Gastrocnemius medialis (tissue), 4 donors: Measurements from ENCODE around the gene KCTD5. TPM values are rescaled to one million over a fixed set of nuclear protein-coding genes. Genes with fewer than 3 reads are reported as not detected.

ENCODE experiments used
- ATAC-seq, 2 donors: fragments of 150-250 bp; one replicate each; pipeline ENCODE4 v1.9.1; 2016
- DNase-seq, 2 donors: peaks; one replicate each; pipeline ENCODE4 v3.0.0-alpha.2; 2019
- H3K27ac ChIP-seq, 4 donors: fragments of 200-600 bp; sonication (generic); 1 replicate in 1 of 4; 2 replicates in 3 of 4; pipeline ENCODE4 v1.5.1; 2016 to 2018; ENCODE audit warnings: mild to moderate bottlenecking in 2 of 4, moderate library complexity in 1 of 4
- H3K27me3 ChIP-seq, 3 donors: fragments of 200-600 bp; sonication (generic) in 2 of 3; 1 replicate in 1 of 3; 2 replicates in 2 of 3; pipeline versions ENCODE4 v1.5.1 to v1.6.0; 2016 to 2019; ENCODE audit warnings: mild to moderate bottlenecking in 1 of 3, moderate library complexity in 1 of 3
- H3K36me3 ChIP-seq, 2 donors: fragments of 200-600 bp; sonication (generic) in 1 of 2; one replicate each; pipeline ENCODE4 v1.5.1; 2017 to 2018
- H3K4me1 ChIP-seq, 2 donors: fragments of 200-600 bp; sonication (generic) in 1 of 2; one replicate each; pipeline ENCODE4 v1.5.1; 2016 to 2017; ENCODE audit warnings: mild to moderate bottlenecking in 2 of 2
- H3K4me3 ChIP-seq, 4 donors: fragments of 200-600 bp; sonication (generic) in 3 of 4; 1 replicate in 1 of 4; 2 replicates in 3 of 4; pipeline ENCODE4 v1.5.1; 2016 to 2019; ENCODE audit warnings: mild to moderate bottlenecking in 2 of 4
- H3K9me3 ChIP-seq, 3 donors: fragments of 200-600 bp; sonication (generic) in 2 of 3; 1 replicate in 1 of 3; 2 replicates in 2 of 3; pipeline ENCODE4 v1.5.1; 2016 to 2019
- CTCF ChIP-seq, 5 experiments: fragments of 450-650 bp in 3 of 5; fragments of 200-600 bp in 2 of 5; sonication (generic) in 2 of 5; IDR thresholded peaks in 4 of 5; conservative IDR thresholded peaks in 1 of 5; 1 replicate in 4 of 5; 2 replicates in 1 of 5; pipeline ENCODE4 v1.5.1; 2016 to 2019; ENCODE audit warnings: antibody characterized with exemption in 5 of 5, mild to moderate bottlenecking in 3 of 5, moderate library complexity in 3 of 5
- POLR2A ChIP-seq, 2 donors: fragments of 450-650 bp; IDR thresholded peaks; one replicate each; pipeline ENCODE4 v1.6.1; 2017; ENCODE audit warnings: antibody characterized with exemption in 2 of 2, mild to moderate bottlenecking in 2 of 2, moderate library complexity in 2 of 2
- in situ Hi-C, 4 donors: fragments of 200-750 bp; cut with MboI; loops; one replicate each; pipeline versions ENCODE4 v1.15.0 to v1.8.0; 2017; ENCODE audit warnings: low sequenced_read_pairs in 4 of 4
- intact Hi-C: fragments of 100-400 bp; cut with DNase I; formaldehyde crosslinking; loops from one replicate; pipeline ENCODE4 v1.15.1; 2023; ENCODE audit warnings: low total_unique reads
- total RNA-seq, 4 donors: library from RNA; depleted of rRNA; stranded (reverse); fragments of >200 nt; gene quantifications; one replicate each; pipeline versions ENCODE4 v1.1.0 to v1.2.3, GENCODE V29; 2016

KCTD5 gene
- total RNA-seq, 4 donors from 2014 or later = 13.6 to 23.8 (median 14.7) TPM

GRCh38 chr16:2742323-2743006, 60.1 kb downstream of the KCTD5 start:
- ATAC-seq (no peak), DNase-seq (no peak)
- Histone ChIP-seq H3K9me3 (no peaks in the 10 kb centered on the region), H3K27ac (no peak overlapping the region), H3K4me1 (no peaks in the 10 kb centered on the region), H3K27me3 (no peaks in the 10 kb centered on the region), H3K36me3 (no peaks in the 10 kb centered on the region), H3K4me3 (no peak overlapping the region)
- intact Hi-C loops (no loop called here), in situ Hi-C loops (no loop called here)
- TF ChIP-seq POLR2A (IDR thresholded peaks at IDR 0.05) = no peak
- no peak for TF ChIP-seq CTCF (IDR thresholded peaks at IDR 0.05 in 4 of 5, conservative IDR thresholded peaks at IDR 0.05 in 1 of 5)

GRCh38 chr16:2743007-2743810, 60.9 kb downstream of the KCTD5 start:
- Histone ChIP-seq H3K27me3 (no peaks in the 10 kb centered on the region), H3K9me3 (no peaks in the 10 kb centered on the region), H3K36me3 (no peaks in the 10 kb centered on the region), H3K4me3 (no peak overlapping the region), H3K4me1 (no peaks in the 10 kb centered on the region), H3K27ac (no peak overlapping the region)
- DNase-seq (no peak), ATAC-seq (no peak)
- in situ Hi-C loops = no loop called here
- TF ChIP-seq CTCF (IDR thresholded peaks at IDR 0.05 in 4 of 5, conservative IDR thresholded peaks at IDR 0.05 in 1 of 5) (no peak), POLR2A (IDR thresholded peaks at IDR 0.05) (no peak)
- intact Hi-C loops = no loop called here

- no peak overlapping the region for H3K4me3 ChIP-seq
- DNase-seq = no peak
- TF ChIP-seq POLR2A (IDR thresholded peaks at IDR 0.05) (no peak), CTCF (IDR thresholded peaks at IDR 0.05 in 4 of 5, conservative IDR thresholded peaks at IDR 0.05 in 1 of 5) (no peak)
- H3K9me3 ChIP-seq = no peaks in the 10 kb centered on the region
- no peak overlapping the region for H3K27ac ChIP-seq
- intact Hi-C loops (no loop called here), in situ Hi-C loops (no loop called here)
- no peak for ATAC-seq
- no peaks in the 10 kb centered on the region for H3K4me1 ChIP-seq
- H3K36me3 ChIP-seq = no peaks in the 10 kb centered on the region
- no peaks in the 10 kb centered on the region for H3K27me3 ChIP-seq
Measured at GRCh38 chr16:2744711-2745110, 62.4 kb downstream of the KCTD5 start.

- no peaks in the 10 kb centered on the region for H3K4me1 ChIP-seq
- intact Hi-C loops (no loop called here), in situ Hi-C loops (no loop called here)
- H3K9me3 ChIP-seq = no peaks in the 10 kb centered on the region
- H3K27ac ChIP-seq = no peak overlapping the region
- ATAC-seq (no peak), DNase-seq (no peak)
- H3K36me3 ChIP-seq = no peaks in the 10 kb centered on the region
- H3K4me3 ChIP-seq = no peak overlapping the region
- TF ChIP-seq POLR2A (IDR thresholded peaks at IDR 0.05) (no peak), CTCF (IDR thresholded peaks at IDR 0.05 in 4 of 5, conservative IDR thresholded peaks at IDR 0.05 in 1 of 5) (no peak)
- no peaks in the 10 kb centered on the region for H3K27me3 ChIP-seq
Measured at GRCh38 chr16:2745116-2745890, 63.0 kb downstream of the KCTD5 start.
